ENCODE results near the gene SMCO2.

GRCh38 chr12:27534765-27535161 is 88.2 kb downstream of the SMCO2 start:
- TF ChIP-seq CTCF (IDR thresholded peaks at IDR 0.05 in 8 of 11, conservative IDR thresholded peaks at IDR 0.05 in 3 of 11) (no peak), POLR2A (IDR thresholded peaks at IDR 0.05) (no peak)
